HG03565 (cell line): ENCODE data around the gene FAM171A1.
"Not testable (repeated sequence)": the region's sequence is repeated elsewhere in the genome, so short reads cannot be mapped to it uniquely, and the experiment has no call there.

ENCODE experiments used
- ATAC-seq: cut with Tn5 transposase; IDR thresholded peaks from one replicate; pipeline ENCODE4 v1.9.1; 2021; ENCODE audit warnings: mild to moderate bottlenecking, moderate library complexity; ENCODE audit not compliant: unreplicated experiment

The FAM171A1 gene

DNA sequence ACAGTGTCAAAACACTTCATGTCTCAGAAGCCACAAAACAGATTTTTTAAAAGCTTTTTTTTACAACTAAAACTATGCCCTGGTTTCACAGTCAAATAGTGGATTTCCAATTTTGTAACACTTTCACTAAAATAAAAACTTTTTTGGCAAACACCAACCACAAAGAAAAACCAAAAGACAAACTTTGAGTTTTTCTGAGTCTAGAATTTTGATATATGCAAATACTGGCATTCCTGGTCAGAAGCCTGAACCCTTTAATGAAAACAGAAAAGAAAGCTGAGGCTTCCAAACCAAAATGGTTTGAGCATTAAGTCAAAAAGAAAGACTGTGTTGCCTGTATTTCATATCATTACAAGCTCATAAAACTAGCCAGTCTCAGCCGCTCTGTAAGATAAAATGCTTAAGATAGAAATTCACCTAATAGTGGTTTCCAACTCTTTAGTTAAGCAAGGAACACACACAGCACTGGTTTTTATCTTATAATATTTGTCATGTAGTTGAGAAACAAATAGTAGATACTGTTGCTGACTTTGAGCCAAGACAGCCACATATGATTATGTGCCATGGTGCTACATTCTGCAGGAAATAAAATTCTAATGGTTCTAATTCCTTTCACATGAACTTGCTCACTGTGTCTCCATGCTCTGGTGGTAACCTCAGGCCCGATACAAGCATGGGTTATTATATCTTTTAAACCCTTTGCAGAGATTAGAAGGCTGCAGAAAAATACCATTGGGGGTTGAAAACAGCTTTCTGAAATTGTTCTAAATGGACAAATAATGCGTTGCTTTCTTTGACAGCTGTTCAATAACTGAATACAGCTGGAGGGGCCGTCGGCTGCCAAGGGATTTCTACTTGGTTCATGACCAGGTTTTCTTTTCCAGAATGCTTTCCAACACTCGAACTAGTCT, 49.4 kb downstream of the FAM171A1 start:
- no peak for ATAC-seq

DNA sequence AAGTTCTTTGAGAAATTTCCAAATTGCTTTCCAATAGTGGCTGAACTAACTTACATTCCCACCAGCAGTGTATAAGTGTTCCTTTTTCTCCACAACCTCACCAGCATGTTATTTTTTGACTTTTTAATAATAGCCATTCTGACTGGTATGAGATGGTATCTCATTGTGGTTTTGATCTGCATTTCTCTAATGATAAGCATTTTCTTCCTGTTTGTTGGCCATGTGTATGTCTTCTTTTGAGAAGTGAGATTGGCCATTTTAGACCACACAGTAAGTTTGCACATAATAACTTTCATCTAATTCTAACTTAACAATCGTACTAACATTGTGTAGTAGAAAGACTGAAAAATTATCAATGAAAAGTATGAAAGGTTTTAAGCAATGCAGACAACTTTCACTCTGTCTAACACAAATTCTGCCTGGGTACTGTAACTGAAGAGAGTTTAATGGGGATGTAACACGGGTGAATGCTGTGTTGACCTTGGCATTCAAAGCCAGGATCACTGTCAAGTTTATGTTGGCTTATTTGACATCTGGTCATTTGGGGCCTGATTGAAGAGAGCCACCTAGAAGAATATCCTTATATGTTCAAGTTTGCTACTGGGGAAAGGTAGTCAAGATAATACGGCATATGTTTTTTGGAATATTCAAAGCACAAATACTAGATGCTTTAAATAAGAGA, 50.4 kb downstream of the FAM171A1 start:
- ATAC-seq, result no peak

DNA sequence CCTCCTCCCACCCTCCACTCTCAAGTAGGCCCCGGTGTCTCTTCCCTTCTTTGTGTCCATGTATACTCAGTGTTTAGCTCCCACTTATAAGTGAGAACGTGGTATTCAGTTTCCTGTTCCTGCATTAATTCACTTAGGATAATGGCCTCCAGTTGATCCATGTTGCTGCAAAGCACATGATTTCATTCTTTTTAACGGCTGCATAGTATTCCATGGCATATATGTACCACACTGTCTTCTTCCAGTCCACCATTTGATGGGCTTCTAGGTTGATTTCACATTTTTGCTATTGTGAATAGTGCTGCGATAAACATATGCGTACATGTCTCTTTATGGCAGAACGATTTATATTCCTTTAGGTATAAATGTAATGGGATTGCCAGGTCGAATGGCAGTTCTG, 51.0 kb downstream of the FAM171A1 start:
- no peak for ATAC-seq

DNA sequence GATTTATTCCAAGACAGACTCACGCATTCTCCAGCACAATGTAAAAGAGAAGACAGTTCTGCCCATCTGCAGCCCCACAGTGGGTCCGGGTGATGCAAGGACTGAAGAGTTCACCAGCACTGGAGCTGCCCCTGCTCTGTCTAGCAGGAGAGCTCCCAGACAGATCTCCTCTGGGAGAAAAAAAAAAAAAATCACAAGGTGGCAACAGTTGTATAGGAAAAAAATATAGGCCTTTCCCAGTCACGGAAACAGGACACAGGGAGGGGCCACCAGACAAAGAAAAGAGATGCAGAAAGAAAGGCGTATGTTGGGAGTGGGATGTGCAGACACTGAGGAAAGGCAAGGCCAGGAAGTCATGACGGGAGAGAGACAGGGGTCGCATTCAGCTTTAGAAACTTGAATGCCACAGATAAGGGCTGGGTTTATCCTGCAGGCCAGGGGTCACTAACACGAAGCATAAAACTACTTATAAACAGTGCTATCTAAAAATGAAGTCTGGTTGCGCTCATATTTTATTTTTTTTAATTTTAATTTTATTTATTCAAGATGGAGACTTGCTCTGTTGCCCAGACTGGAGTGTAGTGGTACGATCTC, 54.1 kb downstream of the FAM171A1 start:
- no peak for ATAC-seq

DNA sequence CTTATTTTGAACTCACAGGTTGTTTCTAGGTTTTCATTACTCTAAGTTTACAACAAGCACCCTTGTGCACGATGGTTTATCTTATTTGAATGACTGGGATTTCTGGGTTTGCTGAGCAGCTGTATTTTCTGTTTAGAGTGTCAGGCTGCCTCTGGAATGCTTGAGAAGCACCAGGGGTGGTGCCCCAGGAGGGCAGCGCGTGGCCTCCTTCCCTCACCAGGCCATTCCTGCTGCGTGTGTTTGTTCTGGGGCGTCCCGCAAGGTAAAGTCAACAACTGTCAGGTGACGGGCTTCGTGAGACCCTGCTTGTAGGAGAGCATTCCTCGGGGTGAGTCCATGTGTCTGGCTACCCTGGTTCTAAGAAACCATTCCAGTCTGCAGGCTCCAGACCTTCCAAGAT, 54.9 kb downstream of the FAM171A1 start:
- no peak for ATAC-seq

DNA sequence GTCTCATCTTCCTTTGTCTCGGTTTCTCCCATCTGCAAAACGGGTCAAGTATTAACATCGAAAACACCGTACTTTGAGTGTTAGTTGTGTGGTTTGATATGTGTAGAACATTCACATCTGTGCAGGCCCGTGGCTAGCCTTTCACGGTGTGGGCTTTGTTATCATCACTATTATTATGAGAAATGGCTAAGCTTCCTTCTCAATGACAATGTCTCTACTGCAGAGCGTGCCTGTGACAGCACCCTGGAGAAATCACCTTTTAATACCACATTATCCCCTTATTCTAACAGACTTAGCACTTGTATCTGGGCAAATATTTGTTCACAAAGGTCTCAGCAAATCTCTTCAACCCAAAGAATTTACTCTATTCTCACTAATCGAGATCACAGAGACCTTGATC, 55.8 kb downstream of the FAM171A1 start:
- no peak for ATAC-seq

DNA sequence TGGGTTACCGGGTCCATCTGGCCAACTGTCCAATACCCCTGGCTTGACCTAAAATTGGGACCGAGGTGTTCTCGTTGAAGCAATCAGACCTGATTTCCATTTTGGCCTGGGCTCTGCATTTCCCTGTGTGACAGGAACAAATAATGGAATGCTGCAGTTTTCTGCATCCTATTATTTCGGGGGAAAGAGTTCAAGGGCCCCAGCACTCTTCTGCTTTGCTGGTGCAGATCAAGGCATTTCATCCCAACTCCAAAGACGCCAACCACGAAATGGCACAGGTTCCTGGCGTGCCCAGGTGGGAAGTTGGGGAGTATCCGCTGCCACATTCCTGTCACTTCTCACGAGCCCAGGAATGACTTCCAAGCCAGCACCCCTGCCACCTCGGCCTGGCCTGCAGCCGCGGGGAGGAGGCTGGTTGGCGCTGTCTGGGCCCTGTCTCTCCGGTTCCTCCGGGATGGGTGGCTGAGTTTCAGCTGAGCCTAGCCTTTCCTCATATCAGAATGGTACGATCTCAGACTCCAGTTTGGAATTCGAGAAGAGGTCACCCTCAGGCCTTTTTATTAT, 56.5 kb downstream of the FAM171A1 start:
- no peak for ATAC-seq

DNA sequence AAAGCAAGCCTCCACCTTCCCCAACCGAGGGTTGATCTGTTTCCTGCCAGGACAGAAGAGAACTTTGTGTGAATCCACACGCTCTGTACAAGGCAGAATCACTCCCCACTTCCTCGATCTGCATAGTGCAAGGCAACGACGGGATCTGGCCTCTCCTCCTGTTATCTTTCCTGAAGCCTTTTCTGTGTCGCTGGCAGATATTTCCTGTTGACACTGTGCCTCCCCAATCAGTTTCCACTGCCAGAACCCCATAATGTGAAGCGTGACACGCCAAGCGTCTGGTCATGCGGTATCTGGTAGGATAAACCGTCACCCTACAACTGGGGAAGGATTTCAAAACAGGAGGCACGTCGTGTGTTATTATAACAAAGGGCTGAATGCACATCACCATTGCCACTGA, 57.2 kb downstream of the FAM171A1 start:
- ATAC-seq, result no peak

DNA sequence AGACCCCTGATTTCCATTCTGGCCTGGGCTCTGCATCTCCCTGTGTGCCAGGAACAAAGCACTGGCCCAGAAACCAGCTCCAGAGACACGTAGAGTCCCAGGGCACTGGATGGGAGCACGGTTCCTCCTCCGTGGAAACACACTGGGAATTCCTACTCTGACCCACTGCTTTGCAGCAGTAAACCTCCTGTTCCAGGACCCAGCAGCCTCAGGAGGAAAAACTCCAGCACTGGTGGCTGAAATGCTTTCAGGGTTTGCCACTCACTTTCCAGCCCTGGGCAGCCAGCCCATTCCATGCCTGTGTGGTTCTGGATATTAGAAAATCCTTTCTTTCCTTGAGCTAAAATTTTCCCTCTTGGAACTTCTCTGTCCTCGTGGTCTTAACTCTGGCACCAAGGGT, 58.0 kb downstream of the FAM171A1 start:
- no peak for ATAC-seq

DNA sequence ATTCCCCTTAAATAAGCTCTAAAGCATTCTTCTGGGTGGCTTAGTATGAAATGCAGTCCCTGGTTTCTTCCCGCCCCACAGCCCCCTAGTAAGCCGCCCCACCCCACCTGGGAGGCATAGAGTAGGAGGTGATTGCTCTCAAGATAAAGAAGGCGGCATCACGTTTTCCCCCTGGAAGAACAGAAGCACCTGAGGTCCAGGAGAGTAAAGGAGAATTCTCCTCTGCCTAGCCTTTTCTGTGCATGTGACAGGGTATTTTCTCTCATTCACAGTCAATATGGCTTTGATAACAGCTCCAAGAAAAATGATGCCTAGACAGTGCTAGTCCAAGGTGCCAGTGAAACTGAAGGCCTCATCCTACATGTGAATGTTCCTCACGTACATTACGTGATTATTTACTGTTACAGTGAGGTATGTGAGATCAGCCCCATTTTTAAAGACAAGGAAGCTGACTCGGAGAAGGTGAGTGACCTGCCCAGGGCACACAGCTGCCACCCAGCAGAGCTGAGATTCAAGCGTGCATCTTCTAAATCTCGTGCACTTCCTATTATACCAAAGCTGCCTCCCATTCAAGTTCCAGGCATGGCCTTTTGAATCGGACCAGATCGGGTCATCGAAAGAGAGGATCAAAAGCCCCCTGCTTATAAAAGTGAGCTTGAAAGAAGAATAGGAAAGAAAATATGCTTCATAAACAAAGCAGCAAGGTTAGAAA, 59.4 kb downstream of the FAM171A1 start:
- ATAC-seq, result no peak

DNA sequence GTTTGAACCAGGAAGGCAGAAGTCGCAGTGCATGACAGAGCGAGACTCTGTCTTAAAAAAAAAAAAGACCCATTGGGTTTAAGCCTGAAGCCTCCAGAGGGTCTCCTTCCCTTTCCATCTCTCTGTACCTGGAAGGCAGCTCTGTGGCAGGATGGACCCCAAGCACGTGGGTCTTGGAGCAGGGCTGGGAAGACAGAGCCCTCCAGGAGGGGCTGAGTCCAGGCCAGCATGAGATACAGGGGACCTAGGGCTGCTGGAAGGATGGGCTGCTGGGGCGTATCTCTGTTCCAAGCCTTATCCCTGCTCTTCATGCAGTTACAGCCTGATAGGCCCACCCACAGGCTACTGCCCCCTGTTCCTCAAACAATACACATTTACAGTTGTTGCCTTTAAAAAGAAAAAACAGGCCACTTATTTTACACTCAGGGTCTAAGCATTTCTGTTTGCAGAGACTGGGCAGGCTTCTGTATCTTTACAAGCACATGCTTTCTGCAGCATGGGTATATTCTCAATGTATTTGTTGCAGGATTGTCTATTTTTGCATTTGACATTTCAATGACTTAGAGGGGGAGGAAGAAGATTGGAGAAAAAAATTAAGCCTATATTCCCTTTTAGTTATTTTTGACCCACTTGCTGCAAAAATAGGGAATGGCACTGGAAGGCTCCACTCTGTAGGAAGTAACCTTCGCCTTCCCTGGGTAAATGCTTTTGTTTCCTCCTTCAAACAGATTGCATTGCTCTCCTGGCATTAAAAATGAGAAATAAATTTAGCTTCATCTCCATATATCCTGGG, 60.1 kb downstream of the FAM171A1 start:
- no peak for ATAC-seq

DNA sequence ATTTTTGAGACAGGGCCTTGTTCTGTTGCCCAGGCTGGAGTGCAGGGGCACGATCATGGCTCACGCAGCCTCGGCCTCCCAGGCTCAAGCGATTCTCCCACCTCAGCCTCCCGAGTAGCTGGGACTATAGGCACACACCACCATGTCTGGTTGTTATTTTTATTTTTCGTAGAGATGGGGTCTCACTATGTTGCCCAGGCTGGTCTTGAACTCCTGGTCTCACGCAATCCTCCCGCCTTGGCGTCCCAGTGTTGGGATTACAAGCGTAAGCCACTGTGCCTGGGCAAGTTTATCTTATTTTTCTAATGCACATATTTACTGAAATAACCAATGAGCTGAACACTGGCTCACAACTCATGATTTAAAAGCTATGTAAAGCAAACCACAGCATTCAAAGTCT, 61.9 kb downstream of the FAM171A1 start:
- no peak for ATAC-seq

DNA sequence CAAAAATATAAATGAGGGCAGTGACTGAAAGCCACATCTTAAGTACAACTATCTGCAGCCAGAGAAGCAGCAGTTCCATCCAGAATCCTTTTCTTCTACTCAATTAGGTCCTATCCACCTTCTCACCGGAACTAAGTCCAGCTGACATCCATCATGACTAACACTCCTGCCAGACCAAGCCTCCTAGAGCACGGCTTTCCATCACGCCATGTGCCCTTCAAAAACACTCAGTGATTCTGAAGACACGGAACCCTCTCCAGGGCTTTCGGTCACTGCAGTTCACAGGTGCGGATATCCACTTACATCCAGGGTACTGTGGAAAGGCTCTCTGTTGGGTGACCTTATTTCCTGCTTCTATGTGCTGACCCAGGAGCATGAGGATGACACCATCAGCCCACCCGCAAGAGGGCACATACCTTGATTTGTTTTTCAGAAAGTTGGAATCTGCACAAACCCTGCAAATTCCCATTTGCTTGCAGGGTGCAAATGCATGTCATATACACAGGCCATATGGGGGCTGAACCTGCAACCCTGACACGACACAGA, 64.3 kb downstream of the FAM171A1 start:
- ATAC-seq, result no peak

DNA sequence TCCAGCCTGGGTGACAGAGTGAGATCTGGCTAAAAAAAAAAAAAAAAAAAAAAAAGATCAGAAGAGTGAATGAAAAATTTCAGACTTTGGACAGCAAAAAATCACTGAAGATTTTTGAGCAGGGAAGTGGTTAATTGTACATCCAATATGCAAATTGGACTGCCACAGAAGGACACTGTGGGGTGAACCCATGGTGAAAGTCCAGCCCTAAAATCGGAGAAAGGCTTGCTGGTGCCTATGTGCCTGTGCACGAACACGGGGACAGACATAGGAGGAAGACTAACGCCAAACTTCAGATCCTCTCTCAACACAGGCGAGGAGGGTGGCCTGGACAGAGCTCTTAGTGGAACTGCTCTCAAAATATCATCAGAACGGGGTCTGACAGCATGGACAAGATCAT, 65.5 kb downstream of the FAM171A1 start:
- ATAC-seq, result no peak

DNA sequence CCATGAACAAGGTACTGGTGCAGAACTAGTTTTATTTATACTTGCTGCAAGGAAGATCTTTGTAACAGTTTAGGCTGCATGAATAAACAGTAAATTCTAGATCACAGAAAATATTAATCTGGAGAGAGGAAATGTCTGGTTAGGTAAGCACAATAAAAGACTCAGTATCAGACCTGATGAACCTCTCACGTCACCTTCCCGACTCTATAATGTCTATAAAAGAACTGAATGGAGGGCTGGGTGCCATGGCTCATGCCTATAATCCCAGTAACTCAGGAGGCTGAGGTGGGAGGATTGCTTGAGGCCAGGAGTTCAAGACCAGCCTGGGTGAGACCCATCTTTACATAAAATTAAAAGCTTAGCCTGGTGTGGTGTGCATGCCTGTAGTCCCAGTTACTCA, 65.9 kb downstream of the FAM171A1 start:
- ATAC-seq, result no peak

DNA sequence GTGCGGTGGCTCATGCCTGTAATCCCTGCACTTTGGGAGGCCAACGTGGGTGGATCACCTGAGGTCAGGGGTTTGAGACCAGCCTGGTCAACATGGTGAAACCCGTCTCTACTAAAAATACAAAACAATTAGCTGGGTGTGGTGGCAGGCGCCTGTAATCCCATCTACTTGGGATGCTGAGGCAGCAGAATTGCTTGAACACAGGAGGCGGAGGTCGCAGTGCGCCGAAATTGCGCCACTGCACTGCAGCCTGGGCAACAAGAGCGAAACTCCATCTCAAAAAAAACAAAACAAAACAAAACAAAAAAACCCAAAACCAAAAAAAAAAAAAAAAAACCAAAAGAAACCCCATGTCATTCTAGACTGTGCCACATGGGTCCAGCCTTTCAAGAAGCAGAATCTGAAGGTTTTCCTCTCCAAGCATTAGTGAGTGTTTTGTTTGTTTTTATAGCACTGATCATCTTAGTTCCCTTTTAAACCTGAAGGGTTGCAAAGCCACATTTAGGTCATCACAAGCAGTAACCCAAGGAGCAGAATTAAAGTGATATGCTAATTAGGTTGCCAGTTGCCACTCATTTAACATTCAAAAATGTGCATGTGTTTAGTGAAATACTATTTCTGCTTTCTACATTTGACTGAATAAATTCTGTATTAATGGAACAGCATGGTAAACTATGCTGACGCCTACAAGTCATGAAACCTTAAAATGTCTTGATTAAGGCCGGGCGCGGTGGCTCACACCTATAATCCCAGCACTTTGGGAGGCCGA, 68.7 kb downstream of the FAM171A1 start:
- not testable (repeated sequence) for ATAC-seq

DNA sequence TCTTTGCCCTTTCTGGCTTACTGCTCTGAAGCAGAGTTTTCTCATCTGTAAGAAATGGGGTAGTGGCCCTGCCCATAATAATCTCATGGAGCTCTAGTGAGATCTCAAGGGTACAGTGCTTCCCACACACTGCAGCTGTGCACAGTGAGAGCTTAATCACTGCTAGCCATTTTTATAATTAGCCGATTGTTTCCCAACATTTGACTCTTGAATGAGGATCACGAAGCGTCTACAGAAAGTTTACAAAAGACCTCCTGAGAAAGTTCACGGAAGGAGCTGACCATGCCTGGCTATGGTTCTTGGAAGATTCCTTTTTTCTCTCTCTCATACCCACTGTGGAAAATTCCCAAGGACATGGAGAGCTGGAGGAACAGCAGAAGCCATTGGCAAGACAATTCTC, 70.4 kb downstream of the FAM171A1 start:
- no peak for ATAC-seq

DNA sequence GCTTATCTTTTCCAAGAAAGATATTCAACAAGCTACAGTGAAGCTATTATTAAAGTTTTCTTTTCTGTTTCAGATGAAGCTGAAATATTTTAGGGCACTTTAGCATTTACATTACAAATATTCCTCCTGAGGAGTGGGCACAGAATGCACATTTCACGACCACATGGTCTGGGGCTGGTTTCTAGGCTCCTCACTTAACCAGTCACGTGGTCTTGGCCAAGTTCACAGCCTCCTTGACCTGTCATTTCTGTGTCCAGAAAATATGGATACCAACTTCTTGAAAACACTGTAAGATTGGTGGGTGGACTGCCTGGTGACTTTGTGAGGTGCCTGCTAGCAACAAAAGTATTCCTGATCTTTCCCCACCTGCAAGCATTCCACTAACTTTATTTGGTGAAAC, 70.9 kb downstream of the FAM171A1 start:
- no peak for ATAC-seq

DNA sequence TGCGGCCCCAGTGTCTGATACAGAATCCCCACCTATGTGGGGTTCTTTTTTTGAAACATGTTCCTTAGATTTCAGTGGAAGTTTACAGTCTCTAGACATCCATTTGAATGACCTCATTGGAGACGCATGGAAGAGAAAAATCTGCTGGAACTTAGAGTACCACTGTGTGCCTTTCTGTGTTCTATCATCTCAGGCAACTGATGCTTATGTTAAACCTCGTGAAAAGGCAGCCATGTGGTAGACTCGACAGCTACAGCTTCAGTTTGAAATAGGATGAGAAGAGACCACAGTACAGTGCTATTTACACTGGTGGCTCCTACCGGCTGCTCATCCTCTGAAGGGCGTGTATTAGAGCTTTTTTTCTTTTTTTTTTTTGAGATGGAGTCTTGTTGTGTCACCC, 74.4 kb downstream of the FAM171A1 start:
- ATAC-seq, result no peak
